ENCODE measurements around the gene SPATS2L. TPM values are rescaled to one million over a fixed set of nuclear protein-coding genes. Genes with fewer than 3 reads are reported as not detected.

SPATS2L gene
- total RNA-seq, 1 donor from 2014 or later, result 192 TPM

GRCh38 chr2:200428961-200429665, 122.6 kb downstream of the SPATS2L start:
- FAIRE-seq, result no peak
- no peaks in the 10 kb centered on the region for H4K20me1 ChIP-seq (ENCODE audit: insufficient read depth, low read length)
- Mint-ChIP-seq H3K27me3 (ENCODE audit: low read depth, unreplicated experiment) (no peaks in the 10 kb centered on the region), H3K27ac (ENCODE audit: unreplicated experiment) (no peak overlapping the region), H3K4me1 (ENCODE audit: low read depth, unreplicated experiment) (peaks cover 14% of the 10 kb centered on the region), H3K36me3 (ENCODE audit: low read depth, unreplicated experiment) (peaks cover 6% of the 10 kb centered on the region), H3K4me3 (ENCODE audit: unreplicated experiment) (no peak overlapping the region), H3K9me3 (ENCODE audit: unreplicated experiment) (no peaks in the 10 kb centered on the region)
- H3K9ac ChIP-seq (ENCODE audit: low read length), result no peak overlapping the region
- no peaks in the 10 kb centered on the region for H3K9me3 ChIP-seq (ENCODE audit: insufficient read depth, low read depth, low read length)
- H3K27ac ChIP-seq (ENCODE audit: low read depth, low read length), result no peak overlapping the region
- H2AFZ ChIP-seq (ENCODE audit: low read depth, low read length), result no peak overlapping the region
- H3K4me2 ChIP-seq (ENCODE audit: low read length), result no peak overlapping the region
- H3K4me1 ChIP-seq (ENCODE audit: insufficient read depth, low read length), result peaks cover 2% of the 10 kb centered on the region
- no peak for DNase-seq (ENCODE audit: low read depth)
- no peaks in the 10 kb centered on the region for H3K36me3 ChIP-seq (ENCODE audit: insufficient read depth, low read length)
- no peak for TF ChIP-seq EZH2 (IDR thresholded peaks at IDR 0.05; ENCODE audit: insufficient read depth, low read length)
- TF ChIP-seq, protein P1, sequence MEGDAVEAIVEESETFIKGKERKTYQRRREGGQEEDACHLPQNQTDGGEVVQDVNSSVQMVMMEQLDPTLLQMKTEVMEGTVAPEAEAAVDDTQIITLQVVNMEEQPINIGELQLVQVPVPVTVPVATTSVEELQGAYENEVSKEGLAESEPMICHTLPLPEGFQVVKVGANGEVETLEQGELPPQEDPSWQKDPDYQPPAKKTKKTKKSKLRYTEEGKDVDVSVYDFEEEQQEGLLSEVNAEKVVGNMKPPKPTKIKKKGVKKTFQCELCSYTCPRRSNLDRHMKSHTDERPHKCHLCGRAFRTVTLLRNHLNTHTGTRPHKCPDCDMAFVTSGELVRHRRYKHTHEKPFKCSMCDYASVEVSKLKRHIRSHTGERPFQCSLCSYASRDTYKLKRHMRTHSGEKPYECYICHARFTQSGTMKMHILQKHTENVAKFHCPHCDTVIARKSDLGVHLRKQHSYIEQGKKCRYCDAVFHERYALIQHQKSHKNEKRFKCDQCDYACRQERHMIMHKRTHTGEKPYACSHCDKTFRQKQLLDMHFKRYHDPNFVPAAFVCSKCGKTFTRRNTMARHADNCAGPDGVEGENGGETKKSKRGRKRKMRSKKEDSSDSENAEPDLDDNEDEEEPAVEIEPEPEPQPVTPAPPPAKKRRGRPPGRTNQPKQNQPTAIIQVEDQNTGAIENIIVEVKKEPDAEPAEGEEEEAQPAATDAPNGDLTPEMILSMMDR (IDR thresholded peaks at IDR 0.05; ENCODE audit: insufficient read depth, low read depth, low read length), result no peak
- H3K27me3 ChIP-seq (ENCODE audit: insufficient read depth, low read length), result no peaks in the 10 kb centered on the region
- no peaks in the 10 kb centered on the region for H3K79me2 ChIP-seq (ENCODE audit: insufficient read depth, low read length)
- no peak overlapping the region for H3K4me3 ChIP-seq (ENCODE audit: insufficient read depth, low read depth, low read length)

- DNase-seq (ENCODE audit: low read depth) (no peak), FAIRE-seq (no peak)
- no peak for TF ChIP-seq EZH2 (IDR thresholded peaks at IDR 0.05; ENCODE audit: insufficient read depth, low read length)
- TF ChIP-seq, protein P1 (IDR thresholded peaks at IDR 0.05; ENCODE audit: insufficient read depth, low read depth, low read length), result no peak
- Histone ChIP-seq H3K27me3 (ENCODE audit: insufficient read depth, low read length) (no peaks in the 10 kb centered on the region), H3K4me3 (ENCODE audit: insufficient read depth, low read depth, low read length) (no peak overlapping the region), H2AFZ (ENCODE audit: low read depth, low read length) (no peak overlapping the region), H3K9ac (ENCODE audit: low read length) (no peak overlapping the region), H3K9me3 (ENCODE audit: insufficient read depth, low read depth, low read length) (no peaks in the 10 kb centered on the region), H4K20me1 (ENCODE audit: insufficient read depth, low read length) (no peaks in the 10 kb centered on the region), H3K36me3 (ENCODE audit: insufficient read depth, low read length) (no peaks in the 10 kb centered on the region), H3K4me2 (ENCODE audit: low read length) (no peak overlapping the region), H3K4me1 (ENCODE audit: insufficient read depth, low read length) (peaks cover 2% of the 10 kb centered on the region), H3K27ac (ENCODE audit: low read depth, low read length) (no peak overlapping the region), H3K79me2 (ENCODE audit: insufficient read depth, low read length) (no peaks in the 10 kb centered on the region)
- Mint-ChIP-seq H3K4me1 (ENCODE audit: low read depth, unreplicated experiment) (peaks cover 14% of the 10 kb centered on the region), H3K36me3 (ENCODE audit: low read depth, unreplicated experiment) (peaks cover 6% of the 10 kb centered on the region), H3K9me3 (ENCODE audit: unreplicated experiment) (no peaks in the 10 kb centered on the region), H3K27me3 (ENCODE audit: low read depth, unreplicated experiment) (no peaks in the 10 kb centered on the region), H3K4me3 (ENCODE audit: unreplicated experiment) (no peak overlapping the region), H3K27ac (ENCODE audit: unreplicated experiment) (no peak overlapping the region)
These were observed 123.5 kb downstream of the SPATS2L start for GRCh38 chr2:200430017-200430416.

DNA sequence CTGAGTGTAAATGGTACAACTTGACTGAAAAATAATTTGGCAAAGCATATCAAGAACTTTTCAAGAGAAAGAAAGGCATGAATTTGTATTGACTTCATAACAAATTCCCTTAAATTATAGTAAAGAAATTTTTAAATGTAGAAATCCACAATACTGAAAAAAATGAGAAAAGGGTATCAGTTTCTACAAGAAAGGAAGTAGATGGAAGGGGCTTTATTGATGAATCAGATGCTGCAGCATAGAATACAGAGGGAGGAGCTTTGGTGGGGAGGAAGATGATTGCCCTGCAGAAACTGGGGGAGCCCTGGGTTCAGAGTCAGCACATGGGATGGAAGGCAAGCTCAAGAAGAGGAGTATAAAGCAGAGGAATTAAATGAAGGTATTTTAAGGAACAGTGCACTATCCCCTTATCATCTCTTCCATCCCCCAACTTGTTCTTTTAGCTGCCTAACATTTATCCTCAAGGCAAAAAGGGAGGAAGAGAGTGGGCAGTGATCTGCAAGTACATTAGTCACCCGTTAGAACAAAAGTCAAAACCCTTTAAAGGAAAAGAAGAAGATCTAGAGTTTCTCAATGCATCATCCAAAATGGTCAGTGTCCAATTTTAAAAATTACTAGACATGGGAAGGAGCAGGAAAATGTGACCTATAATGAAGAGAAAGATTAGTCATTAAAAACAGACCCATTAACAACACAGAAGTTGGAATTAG, 125.7 kb downstream of the SPATS2L start:
- Histone ChIP-seq H3K4me1 (ENCODE audit: insufficient read depth, low read length) (peaks cover 2% of the 10 kb centered on the region), H2AFZ (ENCODE audit: low read depth, low read length) (no peak overlapping the region), H4K20me1 (ENCODE audit: insufficient read depth, low read length) (no peaks in the 10 kb centered on the region), H3K27me3 (ENCODE audit: insufficient read depth, low read length) (no peaks in the 10 kb centered on the region), H3K36me3 (ENCODE audit: insufficient read depth, low read length) (no peaks in the 10 kb centered on the region), H3K4me2 (ENCODE audit: low read length) (no peak overlapping the region), H3K27ac (ENCODE audit: low read depth, low read length) (no peak overlapping the region), H3K4me3 (ENCODE audit: insufficient read depth, low read depth, low read length) (no peak overlapping the region), H3K9me3 (ENCODE audit: insufficient read depth, low read depth, low read length) (no peaks in the 10 kb centered on the region), H3K79me2 (ENCODE audit: insufficient read depth, low read length) (no peaks in the 10 kb centered on the region), H3K9ac (ENCODE audit: low read length) (no peak overlapping the region)
- peaks cover 10% of the 10 kb centered on the region for H3K36me3 Mint-ChIP-seq (ENCODE audit: low read depth, unreplicated experiment)
- no peak overlapping the region for H3K4me3 Mint-ChIP-seq (ENCODE audit: unreplicated experiment)
- H3K9me3 Mint-ChIP-seq (ENCODE audit: unreplicated experiment), result peaks cover 2% of the 10 kb centered on the region
- peak overlapping the region; percentile 7 for H3K27ac Mint-ChIP-seq (ENCODE audit: unreplicated experiment)
- DNase-seq (ENCODE audit: low read depth) (no peak), FAIRE-seq (peak; percentile 5)
- peaks cover 14% of the 10 kb centered on the region for H3K4me1 Mint-ChIP-seq (ENCODE audit: low read depth, unreplicated experiment)
- H3K27me3 Mint-ChIP-seq (ENCODE audit: low read depth, unreplicated experiment), result no peaks in the 10 kb centered on the region
- TF ChIP-seq, protein P1 (IDR thresholded peaks at IDR 0.05; ENCODE audit: insufficient read depth, low read depth, low read length), result no peak
- no peak for TF ChIP-seq EZH2 (IDR thresholded peaks at IDR 0.05; ENCODE audit: insufficient read depth, low read length)
